Parathyroid adenoma (tissue), 2 donors: ENCODE results near the gene BEND7.

Experiments
- H2AFZ ChIP-seq: fragments of 300-600 bp; sonication (generic); one replicate; pipeline ENCODE4 v1.7.0; 2017; ENCODE audit warnings: antibody characterized with exemption, mild to moderate bottlenecking
- H3K27ac ChIP-seq: fragments of 300-600 bp; sonication (generic); one replicate; pipeline ENCODE4 v1.7.0; 2017
- H3K27me3 ChIP-seq: fragments of 300-600 bp; sonication (generic); one replicate; pipeline ENCODE4 v1.7.0; 2017; ENCODE audit warnings: low read length; ENCODE audit not compliant: control insufficient read depth, insufficient read depth
- H3K36me3 ChIP-seq: fragments of 300-600 bp; sonication (generic); one replicate; pipeline ENCODE4 v1.7.0; 2017; ENCODE audit warnings: low read length; ENCODE audit not compliant: control insufficient read depth, insufficient read depth
- H3K4me1 ChIP-seq: fragments of 300-600 bp; sonication (generic); one replicate; pipeline ENCODE4 v1.7.0; 2017; ENCODE audit warnings: control low read depth
- H3K4me2 ChIP-seq: fragments of 300-600 bp; sonication (generic); one replicate; pipeline ENCODE4 v1.7.0; 2017; ENCODE audit warnings: low read length
- H3K4me3 ChIP-seq: fragments of 300-600 bp; sonication (generic); one replicate; pipeline ENCODE4 v1.7.0; 2017; ENCODE audit warnings: low read depth, low read length
- H3K79me2 ChIP-seq: fragments of 300-600 bp; sonication (generic); one replicate; pipeline ENCODE4 v1.7.0; 2017; ENCODE audit warnings: control low read depth
- H3K9ac ChIP-seq: fragments of 300-600 bp; sonication (generic); one replicate; pipeline ENCODE4 v1.7.0; 2017; ENCODE audit warnings: mild to moderate bottlenecking
- H3K9me3 ChIP-seq: fragments of 300-600 bp; sonication (generic); one replicate; pipeline ENCODE4 v1.7.0; 2017; ENCODE audit warnings: low read length; ENCODE audit not compliant: control insufficient read depth
- CTCF ChIP-seq: fragments of 300-600 bp; sonication (generic); IDR thresholded peaks from one replicate; pipeline ENCODE4 v1.7.0; 2017; ENCODE audit warnings: antibody characterized with exemption, mild to moderate bottlenecking
- donor health status: primary hyperparathyroidism.

The BEND7 gene

GRCh38 chr10:13481690-13482089, 47.1 kb downstream of the BEND7 start:
- Histone ChIP-seq H3K27me3 (no peaks in the 10 kb centered on the region), H3K36me3 (no peaks in the 10 kb centered on the region), H3K27ac (no peak overlapping the region), H3K9ac (no peak overlapping the region), H3K4me2 (no peak overlapping the region), H3K79me2 (no peaks in the 10 kb centered on the region), H3K4me3 (no peak overlapping the region), H3K4me1 (no peaks in the 10 kb centered on the region), H2AFZ (no peak overlapping the region), H3K9me3 (no peaks in the 10 kb centered on the region)
- TF ChIP-seq CTCF: no peak

DNA sequence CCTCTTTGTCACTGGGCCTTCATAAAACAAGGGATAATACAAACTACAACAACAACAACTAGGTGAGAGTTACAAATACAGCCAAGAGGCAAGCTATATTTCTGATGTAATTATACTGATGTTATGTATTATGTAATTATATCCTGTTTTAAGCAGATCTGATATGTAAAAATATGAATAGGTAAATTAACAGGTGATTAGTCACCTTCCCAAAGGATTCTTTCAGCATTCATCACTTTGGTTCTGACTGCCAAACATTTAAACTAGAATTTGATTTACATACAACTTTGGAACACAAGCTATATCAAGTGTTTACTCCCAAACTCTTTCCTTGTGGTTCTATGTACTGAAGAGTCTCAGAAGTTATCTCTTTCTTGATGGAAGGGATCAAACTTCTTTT, 53.7 kb downstream of the BEND7 start:
- H3K79me2 ChIP-seq: no peaks in the 10 kb centered on the region
- H3K27ac ChIP-seq: no peak overlapping the region
- H3K4me3 ChIP-seq: no peak overlapping the region
- no peak for TF ChIP-seq CTCF
- no peaks in the 10 kb centered on the region for H3K4me1 ChIP-seq
- H2AFZ ChIP-seq: no peak overlapping the region
- no peak overlapping the region for H3K9ac ChIP-seq
- no peaks in the 10 kb centered on the region for H3K27me3 ChIP-seq
- H3K4me2 ChIP-seq: no peak overlapping the region
- H3K9me3 ChIP-seq: no peaks in the 10 kb centered on the region
- H3K36me3 ChIP-seq: no peaks in the 10 kb centered on the region

- H3K27me3 ChIP-seq: no peaks in the 10 kb centered on the region
- H3K4me2 ChIP-seq: no peak overlapping the region
- no peaks in the 10 kb centered on the region for H3K9me3 ChIP-seq
- H3K4me1 ChIP-seq: no peaks in the 10 kb centered on the region
- H3K27ac ChIP-seq: no peak overlapping the region
- H3K9ac ChIP-seq: no peak overlapping the region
- H3K36me3 ChIP-seq: no peaks in the 10 kb centered on the region
- H3K79me2 ChIP-seq: no peaks in the 10 kb centered on the region
- H2AFZ ChIP-seq: no peak overlapping the region
- no peak for TF ChIP-seq CTCF
- H3K4me3 ChIP-seq: no peak overlapping the region
These were observed 54.8 kb downstream of the BEND7 start for GRCh38 chr10:13473986-13474385.

- Histone ChIP-seq H3K4me1 (no peaks in the 10 kb centered on the region), H3K4me3 (no peak overlapping the region), H3K27ac (no peak overlapping the region), H3K9me3 (no peaks in the 10 kb centered on the region), H3K4me2 (no peak overlapping the region), H3K79me2 (no peaks in the 10 kb centered on the region), H3K36me3 (no peaks in the 10 kb centered on the region), H3K27me3 (no peaks in the 10 kb centered on the region), H2AFZ (no peak overlapping the region), H3K9ac (no peak overlapping the region)
- no peak for TF ChIP-seq CTCF
These were observed 56.5 kb downstream of the BEND7 start for GRCh38 chr10:13472359-13472758.

GRCh38 chr10:13470270-13470669, 58.5 kb downstream of the BEND7 start:
- no peak for TF ChIP-seq CTCF
- no peaks in the 10 kb centered on the region for H3K79me2 ChIP-seq
- no peak overlapping the region for H3K9ac ChIP-seq
- H2AFZ ChIP-seq: no peak overlapping the region
- H3K4me2 ChIP-seq: no peak overlapping the region
- no peaks in the 10 kb centered on the region for H3K9me3 ChIP-seq
- no peak overlapping the region for H3K27ac ChIP-seq
- H3K4me3 ChIP-seq: no peak overlapping the region
- no peaks in the 10 kb centered on the region for H3K36me3 ChIP-seq
- H3K4me1 ChIP-seq: no peaks in the 10 kb centered on the region
- H3K27me3 ChIP-seq: no peaks in the 10 kb centered on the region
